Activated CD4-positive, alpha-beta T cell treated with anti-CD3 and anti-CD28 coated beads for 48 hours (primary cell): ENCODE measurements around the gene UBE3C.
A peak's percentile ranks its signal among the peaks of the same experiment; 100 is the strongest.

Source experiments
- DNase-seq: peaks from one replicate; pipeline ENCODE4 v3.0.0-alpha.2; 2020

Gene UBE3C

GRCh38 chr7:157183832-157184231 is 45.1 kb downstream of the UBE3C start:
- DNase-seq, result no peak

GRCh38 chr7:157188091-157188665 is 49.5 kb downstream of the UBE3C start:
- DNase-seq, result no peak

GRCh38 chr7:157189405-157189804 is 50.7 kb downstream of the UBE3C start:
- DNase-seq, result no peak

- DNase-seq, result no peak
Measured at GRCh38 chr7:157192861-157193260, 54.1 kb downstream of the UBE3C start.

- DNase-seq, result no peak
Measured at GRCh38 chr7:157193274-157193673, 54.5 kb downstream of the UBE3C start.

GRCh38 chr7:157194948-157195347 is 56.2 kb downstream of the UBE3C start:
- DNase-seq, result no peak

- DNase-seq, result no peak
Measured at GRCh38 chr7:157195868-157196267, 57.1 kb downstream of the UBE3C start.

- no peak for DNase-seq
Measured at GRCh38 chr7:157204134-157204533, 65.4 kb downstream of the UBE3C start.

GRCh38 chr7:157205438-157205837 is 66.7 kb downstream of the UBE3C start:
- DNase-seq, result no peak

- DNase-seq, result no peak
Measured at GRCh38 chr7:157208571-157209413, 70.1 kb downstream of the UBE3C start.

- DNase-seq, result no peak
Measured at GRCh38 chr7:157210682-157211081, 72.0 kb downstream of the UBE3C start.

GRCh38 chr7:157211690-157212089 is 73.0 kb downstream of the UBE3C start:
- no peak for DNase-seq

- DNase-seq, result no peak
Measured at GRCh38 chr7:157219154-157219553, 80.4 kb downstream of the UBE3C start.

GRCh38 chr7:157220916-157221569 is 82.3 kb downstream of the UBE3C start:
- DNase-seq, result no peak

GRCh38 chr7:157222687-157223086 is 84.0 kb downstream of the UBE3C start:
- DNase-seq, result no peak

GRCh38 chr7:157224627-157225026 is 85.9 kb downstream of the UBE3C start:
- DNase-seq, result no peak

GRCh38 chr7:157228864-157229422 is 90.2 kb downstream of the UBE3C start:
- peak; percentile 28 for DNase-seq

- DNase-seq, result no peak
Measured at GRCh38 chr7:157233677-157234076, 95.0 kb downstream of the UBE3C start.

- DNase-seq, result no peak
Measured at GRCh38 chr7:157234271-157234670, 95.5 kb downstream of the UBE3C start.

- DNase-seq, result no peak
Measured at GRCh38 chr7:157235357-157236333, 96.9 kb downstream of the UBE3C start.

- DNase-seq, result no peak
Measured at GRCh38 chr7:157238087-157238486, 99.4 kb downstream of the UBE3C start.

- DNase-seq, result no peak
Measured at GRCh38 chr7:157239571-157240270, 101.0 kb downstream of the UBE3C start.
